Lower leg skin (tissue), 3 donors: ENCODE measurements around the gene PCNX1.

Experiments used
- POLR2A ChIP-seq, 2 donors: fragments of 450-650 bp; IDR thresholded peaks; one replicate each; pipeline ENCODE4 v1.6.1; 2016 to 2017; ENCODE audit warnings: antibody characterized with exemption in 2 of 2, mild to moderate bottlenecking in 1 of 2, moderate library complexity in 1 of 2
- TF ChIP-seq, protein P1 (sequence below), 3 donors: fragments of 450-650 bp; IDR thresholded peaks; one replicate each; pipeline ENCODE4 v1.5.1; 2016; ENCODE audit warnings: antibody characterized with exemption in 3 of 3, mild to moderate bottlenecking in 3 of 3, moderate library complexity in 2 of 3

- TF ChIP-seq, protein P1, sequence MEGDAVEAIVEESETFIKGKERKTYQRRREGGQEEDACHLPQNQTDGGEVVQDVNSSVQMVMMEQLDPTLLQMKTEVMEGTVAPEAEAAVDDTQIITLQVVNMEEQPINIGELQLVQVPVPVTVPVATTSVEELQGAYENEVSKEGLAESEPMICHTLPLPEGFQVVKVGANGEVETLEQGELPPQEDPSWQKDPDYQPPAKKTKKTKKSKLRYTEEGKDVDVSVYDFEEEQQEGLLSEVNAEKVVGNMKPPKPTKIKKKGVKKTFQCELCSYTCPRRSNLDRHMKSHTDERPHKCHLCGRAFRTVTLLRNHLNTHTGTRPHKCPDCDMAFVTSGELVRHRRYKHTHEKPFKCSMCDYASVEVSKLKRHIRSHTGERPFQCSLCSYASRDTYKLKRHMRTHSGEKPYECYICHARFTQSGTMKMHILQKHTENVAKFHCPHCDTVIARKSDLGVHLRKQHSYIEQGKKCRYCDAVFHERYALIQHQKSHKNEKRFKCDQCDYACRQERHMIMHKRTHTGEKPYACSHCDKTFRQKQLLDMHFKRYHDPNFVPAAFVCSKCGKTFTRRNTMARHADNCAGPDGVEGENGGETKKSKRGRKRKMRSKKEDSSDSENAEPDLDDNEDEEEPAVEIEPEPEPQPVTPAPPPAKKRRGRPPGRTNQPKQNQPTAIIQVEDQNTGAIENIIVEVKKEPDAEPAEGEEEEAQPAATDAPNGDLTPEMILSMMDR (IDR thresholded peaks at IDR 0.05), result no peak
- no peak for TF ChIP-seq POLR2A (IDR thresholded peaks at IDR 0.05)
Measured at GRCh38 chr14:71061458-71061857, 154.2 kb downstream of the PCNX1 start.
